GM19043 (cell line): ENCODE results near the gene CBFB.

Experiments used
- ATAC-seq: cut with Tn5 transposase; IDR thresholded peaks from one replicate; pipeline ENCODE4 v1.9.1; 2021; ENCODE audit warnings: low read depth; ENCODE audit not compliant: unreplicated experiment

The CBFB gene

DNA sequence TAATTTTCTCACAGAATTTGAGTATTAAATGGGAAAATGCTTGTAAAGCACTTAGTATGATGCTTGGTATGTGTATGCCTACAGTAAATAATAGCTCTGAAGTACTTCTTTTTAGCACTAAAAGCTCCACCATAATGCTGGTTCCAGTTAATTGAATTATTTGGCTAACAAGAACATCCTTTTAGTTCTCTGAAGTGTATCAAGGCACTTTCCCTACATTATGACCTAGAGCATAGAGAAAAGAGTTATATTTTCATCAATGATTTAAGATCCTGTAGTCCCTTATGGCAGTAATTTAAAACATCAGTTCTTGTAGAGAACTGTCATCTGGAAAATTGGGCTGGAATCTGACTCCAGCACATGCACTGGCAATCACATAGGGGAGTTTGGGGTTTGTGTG, 58.9 kb downstream of the CBFB start:
- no peak for ATAC-seq

DNA sequence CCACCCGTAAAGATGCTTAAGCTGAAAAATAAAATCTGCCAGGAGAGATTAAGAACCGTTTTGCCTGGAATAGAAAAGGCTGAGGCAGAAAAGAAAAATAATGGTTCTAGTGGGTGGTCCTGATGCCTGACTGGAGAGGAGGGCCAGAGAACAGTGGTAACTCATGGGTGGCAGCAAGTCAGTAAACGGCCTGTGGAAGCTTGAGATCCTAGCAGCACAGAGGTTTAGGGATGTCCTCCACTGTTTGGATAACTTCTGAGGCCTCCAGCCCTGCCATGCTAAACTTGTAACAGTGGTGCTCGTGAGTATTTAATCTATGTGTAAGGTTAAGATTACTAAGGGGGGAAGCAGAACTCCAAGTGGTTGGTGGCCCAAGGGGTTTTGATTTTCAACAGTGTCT, 59.6 kb downstream of the CBFB start:
- ATAC-seq, result no peak

DNA sequence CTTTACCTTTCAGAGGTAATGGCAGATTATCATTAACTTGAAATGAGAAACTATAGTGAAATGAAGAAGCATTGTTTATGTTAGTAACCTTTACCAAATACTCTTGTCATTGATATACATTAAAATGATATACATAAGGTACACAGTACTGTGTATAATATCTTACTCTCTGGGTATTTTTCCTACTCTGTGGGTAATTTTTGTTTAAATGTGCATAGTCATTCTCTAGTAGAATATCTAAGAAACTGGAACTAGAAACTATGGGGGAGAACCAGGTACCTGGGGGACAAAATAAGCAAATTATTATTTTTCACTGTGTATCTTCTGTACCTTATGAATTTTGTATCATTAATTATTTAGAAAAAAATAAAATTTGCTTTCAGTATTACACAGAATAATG, 60.2 kb downstream of the CBFB start:
- ATAC-seq, result no peak

DNA sequence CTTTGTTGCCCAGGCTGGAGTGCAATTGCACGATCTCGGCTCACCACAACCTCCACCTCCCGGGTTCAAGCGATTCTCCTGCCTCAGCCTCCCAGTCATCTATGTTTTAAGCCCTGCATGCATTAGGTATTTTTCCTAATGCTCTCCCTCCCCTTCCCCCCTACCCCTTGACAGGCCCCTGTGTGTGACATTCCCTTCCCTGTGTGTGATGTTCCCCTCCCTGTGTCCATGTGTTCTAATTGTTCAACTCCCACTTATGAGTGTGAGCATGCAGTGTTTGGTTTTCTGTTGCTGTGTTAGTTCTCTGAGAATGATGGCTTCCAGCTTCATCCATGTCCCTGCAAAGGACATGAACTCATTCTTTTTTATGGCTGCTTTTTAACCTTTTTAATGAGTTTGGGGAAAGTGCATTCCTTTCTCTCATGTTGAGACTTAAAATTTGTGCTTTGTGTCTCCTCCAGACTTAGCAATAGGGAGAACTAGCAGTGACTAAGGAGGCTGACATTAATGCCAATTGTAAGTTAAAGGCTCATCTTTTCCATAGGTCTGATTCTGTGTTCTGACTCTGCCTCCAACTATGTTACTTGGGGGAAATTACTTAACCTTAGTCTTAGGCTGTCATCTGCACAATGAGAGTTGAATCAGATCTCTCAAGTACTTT, 63.1 kb downstream of the CBFB start:
- ATAC-seq, result no peak

DNA sequence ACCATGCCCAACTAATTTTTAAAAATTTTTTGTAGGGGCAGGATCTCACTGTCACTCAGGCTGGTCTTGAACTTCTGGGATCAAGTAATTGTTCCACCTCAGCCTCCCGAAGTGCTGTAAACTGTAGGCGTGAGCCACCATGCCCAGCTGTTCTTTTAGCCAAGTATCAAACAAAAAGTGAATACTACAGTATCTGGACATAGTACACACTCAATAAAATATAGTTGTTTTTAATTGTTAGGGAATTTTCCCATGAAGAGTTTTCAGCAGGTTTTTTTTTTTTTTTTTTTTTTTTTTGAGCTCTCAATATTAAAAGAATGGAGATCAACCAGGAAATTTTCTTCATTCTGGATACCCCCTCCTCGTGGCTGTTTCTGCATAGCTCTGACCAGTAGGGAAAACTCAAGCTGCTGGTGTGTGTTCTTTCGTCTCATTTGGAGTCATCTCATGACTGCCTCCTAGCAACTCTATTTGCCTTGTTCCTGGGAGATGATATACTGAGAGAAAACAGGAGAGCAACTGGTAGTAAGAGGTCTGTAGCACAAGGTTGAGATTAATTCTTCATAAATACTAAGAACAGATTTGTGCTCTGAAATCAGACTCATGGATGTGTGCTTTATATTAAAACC, 64.3 kb downstream of the CBFB start:
- no peak for ATAC-seq

DNA sequence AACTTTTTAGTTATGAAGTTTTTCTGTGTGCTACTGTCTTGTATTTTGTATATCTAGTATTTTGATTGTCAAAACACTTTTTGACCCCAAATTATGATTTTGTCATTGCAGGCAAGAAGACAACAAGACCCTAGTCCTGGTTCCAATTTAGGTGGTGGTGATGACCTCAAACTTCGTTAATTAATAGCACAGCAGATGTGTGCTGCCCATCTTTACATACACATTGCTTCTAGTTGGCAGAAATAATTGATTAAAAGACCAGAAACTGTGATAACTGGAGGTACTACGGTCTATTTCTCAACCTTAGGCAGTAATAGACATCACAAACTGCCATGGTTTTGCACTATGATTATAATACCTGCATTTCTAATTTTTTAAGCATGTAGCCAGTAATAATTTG, 69.7 kb downstream of the CBFB start:
- no peak for ATAC-seq

DNA sequence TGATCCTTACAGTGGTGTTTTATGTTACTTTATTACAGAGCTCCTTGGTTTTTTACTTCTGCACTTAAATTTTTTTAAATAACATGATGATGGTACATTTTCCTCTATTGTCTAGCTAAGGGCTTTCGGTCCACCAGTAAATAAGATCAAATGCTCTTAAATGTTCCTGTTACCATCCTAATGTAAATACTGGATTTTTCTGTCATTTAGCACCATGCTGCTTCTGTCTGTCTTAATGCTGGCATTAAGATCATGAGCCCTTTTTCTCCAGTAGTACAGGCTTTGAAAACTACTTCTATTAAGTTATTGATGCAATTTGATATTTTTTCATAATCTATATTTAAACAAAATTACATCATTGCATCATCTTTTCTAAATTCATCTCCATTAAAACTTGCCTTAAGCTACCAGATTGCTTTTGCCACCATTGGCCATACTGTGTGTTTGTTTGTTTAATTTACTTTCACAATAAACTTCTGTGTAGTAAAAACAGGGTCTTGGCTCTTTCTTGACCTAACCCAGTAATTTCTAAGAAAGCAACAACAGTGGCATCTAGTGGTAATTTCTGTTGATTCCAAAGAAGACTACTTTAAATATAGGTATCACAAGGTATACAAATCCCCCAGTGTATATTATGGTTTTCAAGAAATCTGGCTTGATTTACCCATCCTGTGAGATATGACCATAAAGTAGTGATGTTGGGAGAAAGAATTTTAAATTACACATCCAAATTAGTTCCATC, 71.8 kb downstream of the CBFB start:
- ATAC-seq, result no peak

DNA sequence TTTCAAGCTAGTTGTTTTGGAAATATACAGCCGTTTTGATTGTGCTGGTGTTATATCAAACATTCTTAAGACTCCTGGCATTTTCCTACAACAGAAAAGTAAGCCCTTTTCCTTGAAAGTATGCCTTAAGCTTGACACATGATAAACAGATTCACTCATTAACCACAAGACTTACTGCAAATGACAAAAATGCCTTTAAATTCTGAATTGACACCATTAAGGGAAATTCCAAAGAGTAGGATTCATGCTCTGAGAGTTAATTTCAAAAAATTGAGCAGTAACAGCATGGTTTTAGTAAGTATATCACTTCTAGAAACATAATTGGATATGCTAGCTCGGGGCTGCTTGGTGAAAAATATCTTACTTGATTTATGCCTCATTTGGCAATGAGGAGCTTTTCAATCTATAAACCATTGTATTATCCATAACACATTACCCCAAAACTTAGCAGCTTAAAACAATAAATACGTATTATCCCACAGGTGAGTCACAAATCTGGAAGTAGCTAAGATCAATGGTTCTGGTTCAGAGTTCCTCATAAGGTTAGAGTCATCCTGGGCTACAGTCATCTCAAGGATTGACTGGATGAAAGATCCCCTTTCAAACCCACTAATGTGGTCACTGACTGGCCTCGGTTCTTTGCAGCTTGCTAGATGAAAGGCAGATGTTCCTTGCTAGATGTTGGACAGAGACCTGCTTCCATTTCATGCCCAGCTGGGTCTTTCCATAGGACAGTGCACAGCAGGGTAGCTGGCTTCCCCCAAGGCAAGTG, 72.5 kb downstream of the CBFB start:
- ATAC-seq, result no peak

DNA sequence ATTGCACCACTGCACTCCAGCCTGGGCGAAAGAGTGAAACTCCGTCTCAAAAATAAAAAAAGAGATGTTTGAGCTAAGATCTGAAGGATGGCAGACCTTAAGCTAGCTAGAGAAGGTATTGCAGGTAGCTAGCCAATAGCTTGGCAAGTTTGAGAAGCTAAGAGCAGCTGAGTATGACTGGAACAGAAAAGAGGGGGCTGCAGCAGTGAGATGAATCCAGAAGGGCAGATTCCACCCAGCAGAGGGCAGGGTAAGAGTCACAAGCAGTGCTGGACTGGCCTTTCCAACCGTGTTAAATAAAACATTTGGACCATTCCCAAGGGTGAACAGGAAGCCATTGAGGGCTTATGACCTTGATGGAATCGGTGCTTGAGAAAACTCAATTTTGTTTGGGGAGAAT, 75.1 kb downstream of the CBFB start:
- ATAC-seq, result no peak

DNA sequence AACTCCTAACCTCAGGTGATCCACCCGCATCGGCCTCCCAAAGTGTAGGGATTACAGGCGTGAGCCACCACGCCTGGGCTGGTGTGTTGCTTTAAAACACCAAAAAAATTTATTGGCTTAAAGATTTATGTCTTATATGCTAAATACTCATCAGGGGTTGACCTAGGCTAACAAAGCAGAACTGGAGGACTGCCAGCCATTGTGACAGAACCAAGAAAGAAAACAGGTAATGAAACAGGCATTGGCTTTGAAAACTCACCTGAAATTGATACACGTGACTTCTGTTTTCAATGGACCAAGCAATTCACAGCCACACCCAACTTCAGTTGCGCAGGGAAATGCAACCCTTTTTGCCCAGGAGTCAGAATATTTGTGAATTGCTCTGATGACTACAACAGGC, 75.9 kb downstream of the CBFB start:
- ATAC-seq, result no peak

DNA sequence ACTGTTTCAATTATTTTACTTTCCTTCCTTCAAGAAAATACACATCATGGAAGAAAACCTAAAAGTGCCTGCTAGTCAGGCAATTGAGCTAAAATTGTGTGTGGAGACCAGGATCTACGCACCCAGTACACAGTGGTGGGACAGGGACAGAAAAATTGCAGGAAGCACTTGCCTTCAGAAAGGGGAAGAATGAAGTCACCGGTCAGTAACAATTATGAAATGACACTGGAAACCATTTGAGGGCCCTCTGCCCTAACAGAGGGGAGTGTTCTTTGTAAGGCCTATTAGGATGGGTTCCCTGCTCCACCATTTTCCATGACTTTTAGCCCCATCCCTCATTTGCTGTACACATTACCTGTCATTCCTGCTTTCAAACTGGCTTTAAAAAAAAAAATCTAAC, 76.3 kb downstream of the CBFB start:
- ATAC-seq, result no peak

DNA sequence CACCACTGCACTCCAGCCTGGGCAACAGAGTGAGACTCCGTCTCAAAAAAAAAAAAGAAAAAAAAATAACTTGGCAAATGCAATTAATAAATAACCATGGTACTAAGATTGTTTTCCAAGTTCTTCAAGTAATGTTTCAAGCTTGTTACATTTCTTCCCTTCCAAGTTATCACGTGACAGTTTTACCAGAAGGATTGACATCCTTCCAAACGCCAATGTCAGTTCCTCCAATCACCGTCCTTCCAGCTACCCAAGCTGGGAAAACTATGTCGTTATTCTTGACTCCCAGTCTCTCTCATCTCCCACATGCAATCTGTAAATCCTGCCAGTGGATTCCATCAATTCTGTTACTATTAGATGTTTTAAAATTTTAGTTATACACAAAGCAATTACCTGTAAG, 76.9 kb downstream of the CBFB start:
- no peak for ATAC-seq

DNA sequence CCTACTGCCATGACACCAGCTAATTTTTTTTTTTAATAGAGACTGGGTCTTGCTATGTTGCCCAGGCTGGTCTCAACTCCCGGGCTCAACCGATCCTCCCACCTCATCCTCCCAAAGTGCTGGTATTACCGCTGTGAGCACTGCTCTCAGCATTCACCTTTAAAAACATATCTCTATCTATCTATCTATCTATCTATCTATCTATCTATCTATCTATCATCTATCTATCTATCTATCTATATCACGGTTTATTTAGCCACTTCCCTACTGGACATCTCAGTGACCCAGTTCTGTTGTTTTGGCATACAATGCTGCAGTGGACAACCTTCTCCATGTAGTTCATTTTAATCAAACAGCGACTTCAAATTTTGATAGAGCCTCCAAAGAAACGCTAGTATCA, 79.5 kb downstream of the CBFB start:
- ATAC-seq, result no peak

DNA sequence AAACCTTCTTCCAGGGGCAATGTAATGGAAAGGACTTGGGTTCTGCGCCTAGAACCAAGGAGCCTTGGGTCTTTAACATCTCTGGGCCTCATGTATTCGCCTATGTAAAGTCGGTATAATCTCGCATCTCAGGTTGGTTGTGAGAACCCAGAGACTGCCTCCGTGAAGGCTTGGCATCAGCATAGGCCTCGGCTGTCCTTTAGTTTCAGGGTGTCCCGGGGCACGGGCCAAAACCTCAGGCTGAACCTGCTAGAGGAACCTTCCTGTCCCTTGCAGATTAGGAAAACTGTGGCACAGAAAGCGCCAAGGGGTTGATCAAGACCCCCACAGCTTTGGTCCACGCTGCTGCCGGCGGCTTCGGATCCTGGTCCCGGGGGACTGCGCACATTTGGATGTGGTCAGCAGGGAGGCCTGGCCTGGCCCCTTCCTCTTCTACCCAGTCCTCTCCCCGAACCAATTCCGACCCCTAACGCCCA, 80.0 kb downstream of the CBFB start:
- ATAC-seq, result no peak

DNA sequence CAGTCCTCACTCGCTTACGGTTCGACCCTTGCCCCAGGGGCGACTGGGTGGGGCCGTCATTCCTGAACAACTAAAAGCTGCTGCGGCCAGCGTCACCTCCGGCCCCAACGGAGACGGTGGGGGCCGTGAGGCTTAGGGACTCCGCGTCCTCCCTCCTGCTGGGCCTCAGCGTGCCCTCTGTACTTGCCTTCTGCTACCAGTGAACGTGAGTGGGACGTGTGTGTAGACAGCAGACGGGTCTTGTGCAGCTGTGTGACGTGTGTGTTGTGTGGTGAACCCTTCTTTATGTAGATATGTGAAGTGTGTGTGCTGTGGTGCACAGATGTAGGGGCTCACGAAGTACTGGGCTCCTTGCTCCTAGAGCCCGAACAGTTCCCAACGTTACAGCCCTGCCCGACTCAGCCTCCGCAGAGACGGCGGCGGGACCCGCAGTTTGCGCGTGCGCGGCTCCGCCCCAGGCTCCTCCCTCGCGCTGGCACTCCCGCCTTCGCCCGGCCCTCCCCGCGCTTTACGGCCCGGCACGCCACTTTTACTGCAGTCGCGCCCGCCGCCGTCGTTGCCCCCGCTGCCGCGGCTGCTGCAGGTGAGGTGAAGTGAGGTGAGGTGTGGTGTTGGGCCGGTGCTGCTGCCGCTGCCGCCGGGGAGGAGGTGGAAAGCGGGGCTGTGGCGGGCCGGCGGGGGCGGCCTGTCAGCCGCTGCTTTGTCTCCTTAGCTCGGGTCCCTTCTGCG, 80.6 kb downstream of the CBFB start, which contains the start of gene PHAF1:
Gene PHAF1 (plus strand): TSS at position 535 of the 729 bp plus-strand sequence. CDS start 235 bp downstream, outside the sequence.
- ATAC-seq, result peak; percentile 86

DNA sequence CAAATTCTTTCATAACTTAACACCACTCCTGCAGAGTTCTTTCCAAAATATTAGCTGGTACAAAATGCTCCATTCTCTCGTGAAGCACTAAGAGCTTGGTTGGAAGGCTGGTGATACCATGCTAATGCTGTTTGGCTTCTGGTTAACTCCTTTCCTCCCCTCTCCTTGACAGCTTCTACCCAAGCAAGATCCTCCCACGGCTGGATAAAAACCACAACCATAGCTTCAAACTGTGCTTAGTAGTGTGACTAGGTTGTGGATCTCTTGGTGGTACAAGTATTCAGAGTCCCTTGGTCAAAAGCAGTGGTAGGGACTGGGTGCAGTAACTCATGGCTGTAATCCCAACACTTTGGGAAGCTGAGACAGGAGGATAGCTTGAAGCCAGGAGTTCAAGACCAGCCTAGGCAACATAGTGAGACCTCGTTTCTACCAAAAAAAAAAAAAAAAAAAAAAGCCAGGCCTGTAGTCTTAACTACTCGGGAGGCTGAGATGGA, 83.0 kb downstream of the CBFB start:
- no peak for ATAC-seq

DNA sequence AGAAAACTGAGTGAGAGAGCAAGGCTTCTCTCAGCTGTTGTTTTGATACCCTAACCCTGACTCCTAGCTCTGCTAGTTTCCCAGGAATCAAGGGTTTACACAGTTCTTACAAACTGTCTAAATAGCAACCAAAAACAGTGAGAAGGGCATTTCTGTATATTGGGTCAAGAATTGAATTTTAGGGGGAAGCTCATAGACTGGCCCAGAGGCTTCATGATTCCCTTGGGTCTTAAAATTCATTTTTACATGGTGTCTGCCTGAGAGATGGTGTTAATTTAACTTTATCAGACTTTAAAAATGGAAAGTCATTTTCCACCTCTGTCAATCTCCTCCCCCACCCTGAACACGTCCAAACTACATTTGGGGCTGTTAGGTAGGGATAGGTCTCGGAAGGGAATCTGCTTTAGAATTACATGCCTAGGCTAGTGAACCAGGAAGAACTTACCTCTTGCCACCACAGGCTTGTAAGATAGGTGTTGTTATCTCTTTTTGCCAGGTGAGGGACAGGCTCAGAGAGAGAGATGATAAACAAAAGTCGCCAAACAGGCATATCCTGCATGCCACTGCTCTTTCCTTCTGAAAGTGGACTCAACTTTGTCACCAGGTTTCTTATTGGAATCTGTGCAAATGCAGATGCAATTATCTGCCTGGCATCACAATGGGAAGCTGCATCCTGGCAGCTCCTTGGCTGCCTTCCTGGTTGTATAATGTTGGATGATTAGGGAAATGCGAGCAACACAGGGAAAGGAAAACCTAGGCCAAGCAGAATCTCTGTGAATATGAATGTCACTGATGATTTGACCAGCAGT, 83.8 kb downstream of the CBFB start:
- ATAC-seq, result no peak

DNA sequence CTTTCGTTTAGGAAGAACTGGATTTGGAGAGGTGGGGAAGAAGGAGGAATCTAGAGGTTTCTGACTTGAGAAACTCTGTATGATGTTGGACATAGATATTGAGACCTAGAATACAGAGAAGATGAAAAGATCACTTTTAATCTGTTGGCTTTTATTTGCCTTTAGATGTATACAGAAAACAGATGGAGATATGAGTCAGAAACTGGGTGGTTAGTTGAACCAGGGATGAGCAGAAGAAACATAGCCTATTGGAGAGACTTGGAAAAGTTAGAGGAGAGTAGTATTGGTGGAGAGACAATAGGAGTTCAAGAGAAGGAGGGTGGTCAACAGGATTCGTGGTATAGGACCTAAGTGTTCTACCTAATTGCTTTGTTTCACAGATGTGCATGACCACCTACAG, 85.8 kb downstream of the CBFB start:
- ATAC-seq, result no peak

DNA sequence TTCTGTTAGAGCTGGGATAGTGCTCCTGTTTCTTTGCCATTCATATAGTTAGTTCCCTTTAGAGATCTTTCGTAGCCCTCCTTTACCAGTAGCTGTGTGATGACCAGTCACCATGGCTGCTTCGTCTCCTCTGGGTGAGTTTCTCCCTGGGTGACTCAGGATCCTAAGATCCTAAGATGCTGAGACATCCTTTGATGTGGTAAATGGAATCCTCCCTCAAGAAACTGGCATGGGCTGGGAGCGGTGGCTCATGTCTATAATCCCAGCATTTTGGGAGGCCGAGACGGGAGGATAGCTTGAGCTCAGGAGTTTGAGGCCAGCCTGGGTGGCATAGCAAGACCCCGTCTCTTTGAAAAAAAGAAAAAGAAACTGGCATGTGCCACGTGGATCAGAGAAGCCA, 86.7 kb downstream of the CBFB start:
- ATAC-seq, result no peak
